Measurements from ENCODE around the gene ANXA3. TPM values are rescaled to one million over a fixed set of nuclear protein-coding genes. Genes with fewer than 3 reads are reported as not detected.

The ANXA3 gene
- total RNA-seq, 1 donor from 2014 or later: 51.0 TPM

- peak; percentile 85 for ATAC-seq
Observed at GRCh38 chr4:78645853-78646757, 94.5 kb downstream of the ANXA3 start.

DNA sequence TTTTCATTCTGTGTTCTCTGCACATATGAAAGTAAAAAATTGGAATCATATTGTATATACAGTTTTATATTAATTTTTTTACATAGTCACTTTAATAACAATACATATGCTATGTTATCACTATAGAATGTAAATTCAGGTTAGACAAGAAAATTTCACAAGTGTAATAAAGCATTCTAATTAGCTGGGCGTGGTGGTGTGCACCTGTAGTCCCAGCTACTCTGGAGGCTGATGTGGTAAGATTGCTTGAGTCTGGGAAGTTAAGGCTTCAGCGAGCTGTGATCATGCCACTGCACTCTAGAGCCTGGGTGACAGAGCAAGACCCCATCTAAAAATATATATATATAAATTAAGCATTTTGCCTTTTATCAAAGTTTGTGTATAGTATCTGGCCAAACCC lies 95.7 kb downstream of the ANXA3 start:
- no peak for ATAC-seq

GRCh38 chr4:78648640-78649363 lies 97.2 kb downstream of the ANXA3 start:
- no peak for ATAC-seq

DNA sequence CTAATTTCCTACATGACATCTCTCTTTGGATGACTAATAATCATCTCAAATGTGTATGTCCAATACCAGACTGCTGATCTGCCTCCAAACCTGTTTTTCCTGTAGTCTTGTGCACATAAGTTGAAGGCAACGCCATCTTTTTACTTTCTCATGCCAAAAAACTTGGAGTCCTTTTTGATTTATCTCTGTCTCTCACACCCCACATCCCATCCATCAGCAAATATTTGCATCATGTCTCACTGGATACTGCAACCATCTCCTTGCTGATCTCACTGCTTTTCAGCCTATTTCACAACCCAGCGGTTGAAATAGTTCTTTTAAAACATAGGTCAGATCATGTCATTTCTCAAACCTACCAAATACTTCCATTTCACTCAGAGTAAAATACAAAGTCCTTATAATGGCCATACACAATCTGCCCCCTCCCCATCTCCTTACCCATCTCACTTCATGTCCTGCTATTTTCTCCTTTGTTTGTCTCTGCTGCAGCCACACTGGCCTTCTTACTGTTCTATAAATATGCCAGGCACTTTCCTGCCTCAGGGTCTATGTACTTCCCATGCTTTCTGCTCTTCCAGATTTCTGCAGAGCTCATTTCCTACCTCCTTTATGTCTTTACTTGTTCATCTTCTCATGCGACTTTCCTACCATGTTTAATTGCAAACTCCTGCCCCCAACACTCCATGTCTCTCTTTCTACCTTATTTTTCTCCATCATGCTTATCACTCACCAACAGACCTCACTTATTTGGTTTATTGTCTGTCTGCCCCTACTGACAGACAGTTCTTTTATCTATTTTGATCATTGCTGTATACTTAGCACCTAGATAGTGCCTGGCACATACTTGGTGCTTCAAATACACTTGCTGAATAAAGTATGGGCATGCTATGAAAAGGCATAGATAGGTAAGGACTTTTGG lies 98.8 kb downstream of the ANXA3 start:
- peak; percentile 72 for ATAC-seq

DNA sequence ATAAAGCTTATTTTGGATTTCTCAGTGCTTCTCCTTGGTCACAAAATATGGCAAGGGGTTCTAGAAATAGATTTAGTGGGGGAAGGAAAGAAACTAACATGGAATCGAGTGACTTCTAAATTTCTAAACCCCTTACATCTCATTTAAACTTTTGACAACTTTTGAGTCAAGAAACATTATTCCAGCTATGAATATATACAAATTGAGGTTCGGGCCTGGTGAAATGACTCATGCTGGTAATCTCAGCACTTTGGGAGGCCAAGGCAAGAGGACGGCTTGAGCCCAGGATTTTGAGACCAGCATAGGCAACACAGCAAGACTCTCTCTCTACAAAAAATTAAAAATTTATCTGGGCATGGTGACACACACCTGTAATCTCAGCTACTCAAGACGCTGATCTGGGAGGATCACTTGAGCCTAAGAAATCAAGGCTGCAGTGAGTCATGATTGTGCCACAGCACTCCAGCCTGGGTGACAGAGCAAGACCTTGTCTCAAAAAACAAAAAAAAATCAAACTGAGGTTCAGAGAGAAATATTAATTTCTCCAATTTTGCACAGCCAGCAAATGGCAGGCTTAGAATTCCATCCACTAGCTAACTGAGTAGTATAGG lies 99.8 kb downstream of the ANXA3 start:
- ATAC-seq: peak; percentile 49

DNA sequence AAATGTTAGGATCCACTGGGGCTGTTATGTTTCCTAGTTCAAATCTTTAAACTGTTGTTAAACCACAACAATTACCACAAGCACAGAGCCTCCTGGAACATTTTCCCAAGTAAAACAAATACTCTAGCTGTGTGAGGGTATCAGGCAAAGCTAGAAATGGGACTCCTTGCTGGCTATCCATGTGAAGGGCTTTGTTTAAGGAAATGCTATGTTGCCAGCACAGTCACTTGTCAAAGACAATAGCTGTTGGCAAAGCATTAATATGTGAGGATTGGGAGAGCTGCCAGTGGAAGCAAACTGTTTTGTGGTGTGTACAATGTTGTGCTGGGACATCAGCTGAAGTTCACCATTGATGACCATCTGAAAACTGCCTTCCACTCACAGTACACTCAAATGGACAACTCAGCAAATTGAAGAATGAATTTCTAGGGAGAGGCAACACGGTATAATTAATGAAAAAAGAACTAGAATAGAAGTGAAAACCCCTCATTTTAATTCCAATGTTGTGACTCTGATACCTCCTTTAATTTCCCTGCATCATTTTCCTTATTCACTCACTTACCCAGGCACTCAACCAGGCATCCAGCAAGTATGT lies 100.8 kb downstream of the ANXA3 start:
- ATAC-seq: no peak

DNA sequence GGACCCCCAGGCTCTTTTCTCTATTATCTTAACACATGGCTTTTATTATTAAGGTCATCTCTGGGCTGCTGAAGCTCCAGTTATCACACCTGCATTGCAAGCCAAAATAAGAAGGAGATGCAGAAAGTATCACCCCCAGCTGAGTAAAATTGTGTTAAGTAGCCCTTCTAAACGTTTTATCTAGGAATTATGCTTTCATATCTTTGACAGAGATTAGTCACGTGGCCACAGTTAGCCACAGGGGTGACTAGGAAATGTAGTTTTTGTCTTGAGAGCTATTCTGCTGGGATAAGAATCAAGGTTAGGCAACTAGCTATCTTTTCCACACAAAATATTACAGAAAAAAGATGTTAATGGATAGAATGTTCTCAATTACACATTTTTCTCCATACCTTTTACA lies 102.1 kb downstream of the ANXA3 start:
- ATAC-seq: no peak

DNA sequence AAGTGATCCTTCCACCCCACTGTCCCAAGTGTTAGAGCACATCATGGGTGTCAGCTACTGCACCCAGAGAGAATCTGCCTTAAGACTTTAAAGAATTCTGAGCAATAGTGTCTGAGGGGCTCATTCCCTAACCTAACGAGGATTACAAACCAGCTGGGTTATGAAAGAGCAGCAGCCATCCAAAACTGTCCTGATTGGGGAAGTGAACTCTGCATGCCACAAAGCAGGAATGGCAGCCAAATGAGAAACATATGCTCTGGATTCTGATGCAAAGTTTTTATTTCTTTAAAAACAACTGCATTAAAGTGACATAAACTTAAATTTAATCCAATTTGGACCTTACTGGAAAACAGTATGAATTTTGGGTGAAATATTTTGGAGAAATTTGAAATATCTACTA lies 103.2 kb downstream of the ANXA3 start:
- ATAC-seq: no peak

GRCh38 chr4:78656968-78657445 lies 105.4 kb downstream of the ANXA3 start:
- peak; percentile 31 for ATAC-seq

DNA sequence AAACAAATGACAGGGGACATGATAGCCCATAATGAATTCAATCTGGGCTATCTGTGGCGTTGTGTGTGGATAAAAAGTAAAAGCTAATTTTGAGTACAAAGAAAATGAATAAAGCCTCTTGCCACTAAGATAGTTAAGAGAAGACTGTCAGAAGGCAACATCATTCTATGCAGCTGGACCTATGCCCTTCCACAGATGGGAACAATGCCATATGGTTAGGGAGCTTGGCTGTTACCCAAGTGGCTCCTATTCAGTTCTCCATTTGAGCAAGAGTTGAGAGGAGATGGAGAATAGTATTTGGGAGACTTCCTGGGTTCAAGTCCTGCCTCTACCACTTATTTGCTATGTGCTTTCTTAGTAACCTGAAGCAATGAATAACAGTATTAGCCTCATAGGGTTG lies 107.7 kb downstream of the ANXA3 start:
- ATAC-seq: no peak

- no peak for ATAC-seq
Observed at GRCh38 chr4:78659665-78660064, 108.1 kb downstream of the ANXA3 start.

Other genes with a start within 250 kb of the ANXA3 start
- 42.4 TPM for gene BMP2K, start 224.6 kb downstream of the ANXA3 start, total RNA-seq